Activated T-helper 1 cell treated with anti-CD3 and anti-CD28 coated beads, Interleukin-12 subunit alpha, Interleukin-12 subunit beta, Interleukin-2, Interleukin-4 antibody, amounts not matched to agents 30 ng/mL and 10 ng/mL and 1 ng/mL, durations not matched to agents 14 hours and 24 hours and 36 hours (primary cell): ENCODE results near the gene DGKA. TPM values are rescaled to one million over a fixed set of nuclear protein-coding genes. Genes with fewer than 3 reads are reported as not detected.
"Not testable (repeated sequence)": the region's sequence is repeated elsewhere in the genome, so short reads cannot be mapped to it uniquely, and the experiment has no call there.

Experiments used
- DNase-seq: peaks from one replicate; pipeline ENCODE4 v3.0.0; 2021; ENCODE audit warnings: low spot score
- H3K27ac Mint-ChIP-seq: one replicate; pipeline ENCODE4 v1.8.0; 2021; ENCODE audit warnings: mild to moderate bottlenecking, mixed read lengths
- H3K27me3 Mint-ChIP-seq: one replicate; pipeline ENCODE4 v1.8.0; 2022; ENCODE audit warnings: mild to moderate bottlenecking, moderate library complexity, mixed read lengths; ENCODE audit not compliant: insufficient read depth
- H3K36me3 Mint-ChIP-seq: one replicate; pipeline ENCODE4 v1.8.0; 2021; ENCODE audit warnings: low read depth, mixed read lengths
- H3K4me1 Mint-ChIP-seq: one replicate; pipeline ENCODE4 v1.8.0; 2021; ENCODE audit warnings: low read depth, mixed read lengths
- H3K4me3 Mint-ChIP-seq: one replicate; pipeline ENCODE4 v1.8.0; 2021; ENCODE audit warnings: mild to moderate bottlenecking, moderate library complexity, mixed read lengths
- H3K9me3 Mint-ChIP-seq: one replicate; pipeline ENCODE4 v1.8.0; 2021; ENCODE audit warnings: mixed read lengths
- intact Hi-C: fragments of 100-400 bp; cut with micrococcal nuclease; formaldehyde crosslinking; loops from one replicate; pipeline ENCODE4 v1.15.1; 2024
- total RNA-seq: library from RNA; stranded (reverse); gene quantifications from 2 replicates; pipeline ENCODE4 v1.2.3, GENCODE V29; 2022

The DGKA gene
- total RNA-seq, 1 donor from 2014 or later, result 379 TPM

DNA sequence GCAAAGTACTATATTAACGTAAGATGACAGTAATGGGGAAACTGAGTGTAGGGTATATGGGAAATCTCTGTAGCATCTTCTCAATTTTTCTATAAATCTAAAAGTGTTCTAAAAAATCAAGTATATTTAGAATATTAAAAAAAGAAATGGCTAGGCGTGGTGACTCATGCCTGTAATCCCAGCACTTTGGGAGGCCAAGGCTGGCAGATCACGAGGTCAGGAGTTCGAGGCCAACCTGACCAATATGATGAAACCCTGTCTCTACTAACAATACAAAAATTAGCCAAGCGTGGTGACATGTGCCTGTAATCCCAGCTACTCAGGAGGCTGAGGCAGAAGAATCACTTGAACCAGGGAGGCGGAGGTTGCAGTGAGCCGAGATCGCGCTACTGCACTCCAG, 7.3 kb upstream of the DGKA start:
- intact Hi-C loops, H3K4me3 Mint-ChIP-seq, H3K9me3 Mint-ChIP-seq, DNase-seq, H3K27me3 Mint-ChIP-seq, H3K27ac Mint-ChIP-seq: not testable (repeated sequence)
- Mint-ChIP-seq H3K4me1 (peaks cover 46% of the 10 kb centered on the region), H3K36me3 (peaks cover 25% of the 10 kb centered on the region)

DNA sequence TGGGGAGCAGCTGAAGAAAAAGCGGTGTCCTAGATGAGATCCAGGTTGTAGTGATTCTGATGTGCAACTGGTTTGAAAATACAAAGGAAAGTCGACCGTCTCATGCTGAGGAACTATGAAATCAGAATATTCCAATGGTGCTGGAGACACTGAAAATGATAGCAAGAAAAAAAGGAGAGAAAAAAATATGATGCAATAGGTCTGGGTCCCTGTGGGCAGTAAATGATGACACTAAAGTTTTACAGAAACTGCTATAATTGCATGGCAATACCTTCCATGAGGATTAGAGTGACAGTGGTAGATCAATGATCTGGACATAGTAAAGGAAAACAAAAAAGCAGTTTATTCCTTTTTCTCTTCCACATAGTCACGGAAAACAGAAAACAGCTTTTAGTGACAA, 5.6 kb upstream of the DGKA start:
- peak overlapping the region; percentile 96 for H3K27ac Mint-ChIP-seq
- DNase-seq, result no peak
- peak overlapping the region; percentile 90 for H3K4me3 Mint-ChIP-seq
- peaks cover 23% of the 10 kb centered on the region for H3K36me3 Mint-ChIP-seq
- H3K9me3 Mint-ChIP-seq, result no peaks in the 10 kb centered on the region
- no peaks in the 10 kb centered on the region for H3K27me3 Mint-ChIP-seq
- intact Hi-C loops, result loop anchor here (5.0 kb wide), 3 partner anchors 762 to 1827 kb away; partner anchors contain the start of genes CDK4, DDIT3, MBD6 and PTGES3
- H3K4me1 Mint-ChIP-seq, result peaks cover 61% of the 10 kb centered on the region

DNA sequence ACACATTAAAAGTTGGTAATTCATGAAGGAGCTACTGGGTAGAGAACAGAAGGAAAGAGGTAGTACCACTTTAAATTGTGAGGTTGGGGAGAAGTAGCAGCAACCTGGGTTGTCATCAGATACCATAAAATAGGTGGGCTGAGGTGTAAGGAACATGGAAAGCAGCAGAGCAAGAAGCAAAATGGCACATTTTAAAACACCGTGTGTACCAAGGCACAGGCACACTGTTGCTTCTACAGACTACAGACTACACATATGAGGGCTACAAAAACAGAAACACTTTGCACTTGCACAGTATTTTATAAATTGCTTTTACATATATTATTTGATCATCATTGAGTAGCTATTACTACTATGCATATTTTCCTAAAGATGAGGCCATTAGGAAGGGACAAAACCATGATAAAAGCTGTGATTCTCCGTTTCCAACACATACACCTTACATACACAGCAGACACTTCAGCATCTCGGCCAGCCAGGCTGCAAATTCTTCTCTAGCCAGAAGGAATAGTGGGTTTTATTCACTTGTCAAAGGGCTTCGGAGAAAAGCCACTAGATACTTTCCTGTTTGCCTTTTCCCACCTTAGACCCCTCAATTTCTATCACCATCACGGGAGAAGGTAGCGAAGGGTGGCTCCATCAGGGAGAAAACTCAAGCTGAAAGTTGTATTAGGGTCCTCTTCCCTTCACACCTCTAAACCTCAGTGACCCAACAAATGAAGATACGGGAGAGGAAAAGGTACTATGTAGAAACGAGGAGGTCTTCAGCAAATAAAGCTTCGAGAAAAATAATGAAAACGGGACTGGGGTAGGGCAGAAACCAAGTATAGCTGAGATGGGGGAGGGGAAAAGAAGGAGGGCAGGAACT, 4.9 kb upstream of the DGKA start:
- intact Hi-C loops, result loop anchor here (1.0 to 5.0 kb wide), 7 partner anchors 27 to 1826 kb away; partner anchors contain the start of genes CDK4, DDIT3, DNAJC14 and MBD6
- H3K36me3 Mint-ChIP-seq, result peaks cover 24% of the 10 kb centered on the region
- DNase-seq, result no peak
- H3K9me3 Mint-ChIP-seq, result no peaks in the 10 kb centered on the region
- no peaks in the 10 kb centered on the region for H3K27me3 Mint-ChIP-seq
- peak overlapping the region; percentile 90 for H3K4me3 Mint-ChIP-seq
- peaks cover 59% of the 10 kb centered on the region for H3K4me1 Mint-ChIP-seq
- peak overlapping the region; percentile 96 for H3K27ac Mint-ChIP-seq

DNA sequence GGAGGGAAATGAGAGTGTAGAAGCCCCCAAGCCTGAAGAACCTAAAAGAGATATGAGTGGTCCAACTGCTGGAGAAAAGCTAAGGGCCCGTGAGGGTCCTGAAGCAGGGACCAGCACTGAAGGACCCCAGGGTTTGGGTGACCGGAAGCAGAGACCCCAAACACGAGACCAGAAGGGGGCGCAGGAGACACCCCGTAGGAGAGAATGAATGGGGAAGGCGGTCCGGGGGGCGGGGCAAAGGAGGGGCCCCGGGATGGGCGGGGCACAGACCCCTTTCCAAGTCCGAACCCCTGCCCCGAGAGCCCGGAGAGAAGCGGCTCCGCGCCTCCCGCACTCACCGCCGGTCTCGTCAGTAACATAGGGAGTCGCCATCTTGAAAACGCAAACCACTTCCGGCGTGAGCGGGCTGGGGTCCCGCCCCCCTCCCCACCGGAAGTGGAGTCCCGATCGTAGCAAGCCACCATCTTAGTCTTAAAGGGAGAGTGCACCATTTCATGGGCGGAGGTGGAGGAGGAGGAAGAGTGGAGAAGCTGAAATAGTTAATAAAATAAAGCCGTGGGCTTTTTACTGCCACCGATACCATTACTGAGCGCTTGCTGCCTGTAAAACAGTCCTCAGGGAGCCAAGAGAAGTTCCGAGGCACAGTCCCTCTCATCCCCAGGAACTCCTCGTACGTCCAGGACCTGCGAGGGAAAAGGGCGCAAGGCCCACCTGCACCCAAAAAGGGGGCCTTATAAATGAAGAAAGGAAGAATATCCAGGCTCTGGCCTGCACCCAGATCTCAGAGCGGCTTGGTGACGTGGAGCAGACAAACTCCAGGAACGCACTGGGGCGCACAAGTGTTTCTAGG, 4.0 kb upstream of the DGKA start:
- Mint-ChIP-seq H3K27ac (peak overlapping the region; percentile 96), H3K27me3 (no peaks in the 10 kb centered on the region), H3K36me3 (peaks cover 27% of the 10 kb centered on the region), H3K4me1 (peaks cover 52% of the 10 kb centered on the region), H3K9me3 (no peaks in the 10 kb centered on the region), H3K4me3 (peak overlapping the region; percentile 90)
- intact Hi-C loops, result loop anchor here (1.0 to 5.0 kb wide), 9 partner anchors 13 to 1825 kb away; partner anchors contain the start of genes CDK4, DDIT3, DNAJC14 and MBD6
- DNase-seq, result peak; percentile 85

DNA sequence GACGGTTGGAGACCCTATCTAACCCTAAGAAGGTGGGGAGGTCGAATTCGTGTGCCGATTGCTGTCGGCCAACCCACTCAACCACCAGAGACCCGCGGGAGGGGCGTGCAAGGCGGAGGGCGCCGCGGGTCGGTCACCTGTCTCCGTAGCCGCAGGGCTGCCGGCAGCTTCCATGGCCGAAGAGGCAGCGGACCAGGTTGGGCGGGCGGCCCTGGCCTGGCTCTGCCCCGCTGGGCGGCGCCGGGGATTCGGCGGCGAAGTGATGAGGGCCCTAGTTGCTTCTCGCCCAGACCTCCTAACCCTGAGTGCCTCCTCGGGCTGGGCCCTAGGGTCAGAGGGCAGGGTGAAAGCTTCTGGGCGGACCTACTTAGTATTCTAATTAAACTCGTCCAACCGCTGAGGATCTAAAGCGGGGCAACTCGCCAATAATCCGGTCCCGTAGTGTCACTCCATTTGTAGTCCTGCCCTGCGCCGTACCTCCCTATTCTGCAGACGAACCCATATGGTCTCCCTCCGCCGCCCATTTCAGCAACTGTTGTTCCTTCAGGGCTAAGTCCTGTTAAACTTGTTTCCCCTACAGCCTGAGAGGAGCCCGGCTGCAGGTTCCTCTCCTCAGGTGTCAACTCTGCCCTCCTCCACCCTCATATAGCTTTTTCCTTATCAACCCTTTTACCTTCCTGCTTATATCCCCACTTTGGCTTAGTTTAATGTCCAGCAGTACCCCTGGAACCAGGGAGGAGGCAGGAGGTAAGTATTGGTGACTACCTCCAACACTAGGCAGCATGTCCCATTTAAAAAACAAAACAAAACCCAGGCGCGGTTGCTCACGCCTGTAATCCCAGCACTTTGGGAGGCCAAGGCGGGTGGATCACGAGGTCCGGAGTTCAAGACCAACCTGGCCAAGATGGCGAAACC, 3.1 kb upstream of the DGKA start, which contains the start of gene PYM1:
PYM1 (minus strand) TSS at position 307 of the 915 bp plus-strand sequence; CDS start at position 174, 133 bp downstream.
- peak within 1 kb of the TSS; percentile 99 for H3K4me3 Mint-ChIP-seq

DNA sequence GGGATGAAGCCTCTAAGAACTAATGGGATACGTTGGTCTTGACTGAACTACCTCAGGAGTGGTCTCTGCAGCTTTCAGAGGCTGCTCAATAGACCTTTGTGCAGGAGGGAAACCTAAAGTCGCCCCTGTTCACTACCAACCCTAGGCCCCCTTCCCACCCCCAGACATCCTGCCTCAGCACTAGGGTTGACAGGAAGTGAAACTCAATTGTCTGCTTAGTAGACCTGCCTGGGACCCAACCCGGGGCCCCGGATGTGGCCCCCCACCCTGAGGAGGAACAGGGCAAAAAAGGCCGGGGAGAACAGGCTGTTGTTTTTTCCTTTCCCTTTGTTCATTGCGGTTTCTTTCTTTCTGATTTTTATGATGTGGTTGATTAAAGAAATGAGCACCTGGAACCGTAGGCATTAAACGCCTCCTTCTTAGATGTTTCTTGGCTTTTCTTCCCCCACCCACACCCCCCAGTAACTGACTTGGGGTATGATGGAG, 1.6 kb upstream of the DGKA start:
- H3K4me1 Mint-ChIP-seq, result peaks cover 57% of the 10 kb centered on the region

More for the DNA sequence above, 3.1 kb upstream of the DGKA start, which contains the start of gene PYM1:
- Mint-ChIP-seq H3K4me1 (peaks cover 48% of the 10 kb centered on the region), H3K9me3 (no peaks in the 10 kb centered on the region), H3K27me3 (no peaks in the 10 kb centered on the region), H3K36me3 (peaks cover 26% of the 10 kb centered on the region), H3K27ac (peak within 1 kb of the TSS; percentile 98)
- intact Hi-C loops, result loop anchor here (1.0 to 5.0 kb wide), 9 partner anchors 12 to 1824 kb away; partner anchors contain the start of genes CDK4, DDIT3, DNAJC14 and MBD6
- DNase-seq, result peak; percentile 66

DNA sequence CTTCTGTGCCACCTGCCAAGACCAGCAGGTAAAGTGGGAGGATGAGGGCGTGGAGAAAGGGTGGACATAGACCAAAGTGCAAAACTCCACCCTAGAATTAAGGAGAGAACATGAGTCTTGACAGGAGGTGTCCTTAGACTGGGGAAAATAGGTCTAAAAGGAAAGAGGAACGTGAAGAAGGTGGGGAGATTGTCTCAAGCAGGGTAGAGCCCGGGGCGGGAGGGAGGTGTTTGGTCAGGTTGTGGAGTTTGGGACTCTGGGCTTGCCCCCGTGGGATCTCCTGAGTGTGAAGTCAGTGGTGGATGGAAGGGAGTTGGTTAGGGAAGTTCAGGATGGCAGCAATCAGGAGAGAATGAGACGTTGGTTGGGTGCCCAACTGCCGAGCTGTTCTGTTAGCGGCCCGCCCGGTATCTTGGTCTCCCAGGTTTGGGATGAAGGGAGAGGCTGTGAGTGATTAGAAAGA, 386 bp downstream of the DGKA start:
- Mint-ChIP-seq H3K36me3 (peaks cover 41% of the 10 kb centered on the region), H3K27ac (peak overlapping the region; percentile 98), H3K4me3 (peak overlapping the region; percentile 99), H3K4me1 (peaks cover 59% of the 10 kb centered on the region), H3K9me3 (no peaks in the 10 kb centered on the region), H3K27me3 (no peaks in the 10 kb centered on the region)
- intact Hi-C loops, result loop anchor here (1.0 to 10.0 kb wide), 4 partner anchors 9 to 1647 kb away; partner anchors contain the start of genes CBX5, HNRNPA1, NABP2 and NEMP1
- DNase-seq, result no peak

More for the DNA sequence above, 1.6 kb upstream of the DGKA start:
- Mint-ChIP-seq H3K4me3 (peak overlapping the region; percentile 99), H3K36me3 (peaks cover 31% of the 10 kb centered on the region), H3K9me3 (no peaks in the 10 kb centered on the region), H3K27me3 (no peaks in the 10 kb centered on the region), H3K27ac (peak overlapping the region; percentile 98)
- intact Hi-C loops, result loop anchor here (1.0 to 5.0 kb wide), 6 partner anchors 44 to 1823 kb away; partner anchors contain the start of genes CD63, CDK4, DDIT3 and MBD6
- peak; percentile 83 for DNase-seq

DNA sequence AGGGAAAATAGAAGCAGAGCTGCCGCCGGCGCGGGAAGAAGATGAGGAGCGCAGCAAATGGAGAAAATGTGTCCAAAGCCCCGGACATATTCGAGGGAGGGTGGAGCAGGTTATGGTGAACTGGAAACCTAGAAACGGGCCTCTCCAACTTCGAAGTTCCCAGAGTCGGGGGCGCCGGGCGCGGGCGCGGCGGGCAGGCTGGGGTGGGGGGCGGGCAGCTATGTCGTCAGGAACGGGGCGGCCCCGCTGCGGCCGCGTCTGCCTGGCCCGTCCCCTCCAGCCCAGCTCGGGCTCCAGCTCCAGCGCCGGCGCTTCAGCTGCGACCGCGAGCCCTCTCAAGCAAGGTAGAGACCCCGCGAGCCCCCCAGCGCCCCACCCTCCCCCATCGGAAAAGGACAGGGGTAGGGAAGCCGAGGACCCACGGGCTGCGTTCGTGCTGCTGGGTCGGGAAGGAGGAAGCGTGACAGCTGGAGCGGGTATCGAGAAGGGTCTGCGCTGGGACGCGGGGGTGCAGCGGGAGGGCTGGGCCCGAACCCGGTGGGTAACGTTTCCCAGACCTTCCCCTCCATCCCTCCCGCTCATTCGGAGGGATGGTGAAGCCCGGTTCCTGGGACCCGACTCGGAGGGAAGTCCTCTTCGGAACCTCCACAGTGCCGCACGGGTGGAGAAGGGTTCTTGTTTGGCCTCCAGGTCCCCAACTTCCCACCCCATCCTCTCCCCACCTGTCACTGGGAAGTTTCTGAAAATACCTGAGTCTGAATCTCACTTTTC, 1.0 kb downstream of the DGKA start:
- Mint-ChIP-seq H3K4me1 (peaks cover 65% of the 10 kb centered on the region), H3K27me3 (no peaks in the 10 kb centered on the region), H3K4me3 (peak overlapping the region; percentile 99), H3K9me3 (no peaks in the 10 kb centered on the region), H3K27ac (peak overlapping the region; percentile 98), H3K36me3 (peaks cover 45% of the 10 kb centered on the region)
- DNase-seq, result no peak
- intact Hi-C loops, result loop anchor here (1.0 to 10.0 kb wide), 4 partner anchors 8 to 1647 kb away; partner anchors contain the start of genes CBX5, HNRNPA1, NABP2 and NEMP1

DNA sequence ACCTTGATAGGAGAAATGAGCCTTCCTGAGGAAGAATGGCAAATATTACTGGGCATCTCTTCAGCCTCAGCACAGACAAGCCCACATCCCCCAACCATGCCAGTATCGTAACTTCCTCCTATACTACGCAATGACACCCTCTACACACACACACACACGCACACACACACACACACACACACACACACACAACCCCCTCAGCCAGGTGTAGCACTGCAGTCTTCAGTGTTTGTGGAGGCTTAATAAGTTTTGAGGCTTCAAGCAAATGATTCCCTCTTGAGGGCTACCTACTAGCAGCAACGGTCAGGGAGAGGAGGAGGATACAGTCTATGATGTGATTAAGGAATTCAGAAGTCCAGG, 1.6 kb downstream of the DGKA start:
- no peaks in the 10 kb centered on the region for H3K27me3 Mint-ChIP-seq
- no peak for DNase-seq
- peak overlapping the region; percentile 99 for H3K4me3 Mint-ChIP-seq
- peaks cover 70% of the 10 kb centered on the region for H3K4me1 Mint-ChIP-seq
- no peaks in the 10 kb centered on the region for H3K9me3 Mint-ChIP-seq
- intact Hi-C loops, result loop anchor here (5.0 to 10.0 kb wide), 3 partner anchors 290 to 1648 kb away; partner anchors contain the start of genes CBX5, HNRNPA1, NABP2 and NEMP1
- peak overlapping the region; percentile 80 for H3K27ac Mint-ChIP-seq
- H3K36me3 Mint-ChIP-seq, result peaks cover 48% of the 10 kb centered on the region

DNA sequence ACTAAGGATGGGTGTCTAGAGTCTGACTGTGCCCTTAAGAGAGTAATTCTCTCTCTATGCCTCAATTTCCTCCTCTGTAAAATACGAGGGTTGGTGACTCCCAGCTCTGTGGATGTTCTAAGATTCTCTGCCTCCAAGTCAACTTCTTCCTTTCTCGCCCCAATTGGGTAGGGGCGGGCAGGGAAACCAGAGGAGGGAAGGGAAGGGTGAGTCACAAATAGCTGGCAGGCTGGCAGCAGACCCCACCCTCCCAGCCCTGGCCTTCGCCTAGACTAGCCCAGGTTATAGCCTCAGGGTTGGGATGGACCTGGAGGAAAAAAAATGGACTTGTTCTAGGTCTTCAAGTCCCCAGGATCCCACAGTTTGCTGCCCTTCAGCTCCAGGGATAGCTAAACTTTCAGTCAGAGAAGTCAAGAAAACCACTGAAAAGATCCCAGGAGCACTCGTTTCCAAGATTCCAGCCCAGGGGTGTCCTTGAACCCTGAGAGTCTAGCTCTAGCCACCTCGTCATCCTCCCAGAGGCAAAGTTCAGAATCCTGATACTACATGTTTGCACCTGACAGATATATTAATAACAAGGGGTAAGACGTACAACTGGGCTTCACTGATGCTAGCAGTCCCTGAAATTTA, 2.3 kb downstream of the DGKA start:
- intact Hi-C loops, result loop anchor here (5.0 to 10.0 kb wide), 3 partner anchors 289 to 1648 kb away; partner anchors contain the start of genes CBX5, HNRNPA1, NABP2 and NEMP1
- Mint-ChIP-seq H3K4me3 (peak overlapping the region; percentile 99), H3K27me3 (no peaks in the 10 kb centered on the region), H3K9me3 (no peaks in the 10 kb centered on the region), H3K4me1 (peaks cover 78% of the 10 kb centered on the region), H3K27ac (peak overlapping the region; percentile 80), H3K36me3 (peaks cover 54% of the 10 kb centered on the region)
- no peak for DNase-seq
